ENCODE results near the gene ADCY3.

DNA sequence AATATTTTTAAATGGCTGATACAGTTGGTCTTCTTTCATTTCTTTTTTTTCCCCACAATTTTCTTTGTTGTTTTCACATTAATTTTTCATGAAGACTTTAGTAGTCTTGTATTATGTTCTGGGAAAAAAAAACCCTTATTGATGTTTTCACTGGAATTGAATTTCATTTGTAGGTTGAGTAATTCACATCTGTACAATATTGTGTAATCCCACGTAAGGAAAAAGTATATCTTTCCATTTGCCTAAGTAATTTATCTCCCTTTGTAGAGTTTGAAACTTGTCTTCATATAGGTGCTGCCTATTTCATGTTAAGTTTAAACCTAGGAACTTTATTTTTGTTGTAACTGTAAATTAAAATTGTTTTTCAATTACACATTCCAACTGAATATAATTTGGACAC lies 49.7 kb upstream of the ADCY3 start:
- TF ChIP-seq, protein P1, sequence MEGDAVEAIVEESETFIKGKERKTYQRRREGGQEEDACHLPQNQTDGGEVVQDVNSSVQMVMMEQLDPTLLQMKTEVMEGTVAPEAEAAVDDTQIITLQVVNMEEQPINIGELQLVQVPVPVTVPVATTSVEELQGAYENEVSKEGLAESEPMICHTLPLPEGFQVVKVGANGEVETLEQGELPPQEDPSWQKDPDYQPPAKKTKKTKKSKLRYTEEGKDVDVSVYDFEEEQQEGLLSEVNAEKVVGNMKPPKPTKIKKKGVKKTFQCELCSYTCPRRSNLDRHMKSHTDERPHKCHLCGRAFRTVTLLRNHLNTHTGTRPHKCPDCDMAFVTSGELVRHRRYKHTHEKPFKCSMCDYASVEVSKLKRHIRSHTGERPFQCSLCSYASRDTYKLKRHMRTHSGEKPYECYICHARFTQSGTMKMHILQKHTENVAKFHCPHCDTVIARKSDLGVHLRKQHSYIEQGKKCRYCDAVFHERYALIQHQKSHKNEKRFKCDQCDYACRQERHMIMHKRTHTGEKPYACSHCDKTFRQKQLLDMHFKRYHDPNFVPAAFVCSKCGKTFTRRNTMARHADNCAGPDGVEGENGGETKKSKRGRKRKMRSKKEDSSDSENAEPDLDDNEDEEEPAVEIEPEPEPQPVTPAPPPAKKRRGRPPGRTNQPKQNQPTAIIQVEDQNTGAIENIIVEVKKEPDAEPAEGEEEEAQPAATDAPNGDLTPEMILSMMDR (IDR thresholded peaks at IDR 0.05; ENCODE audit: low read length) = no peak
- TF ChIP-seq EZH2 (IDR thresholded peaks at IDR 0.05; ENCODE audit: borderline replicate concordance, low read length) = no peak

Measured in OCI-LY1 (cell line).